GM21576 (cell line): Measurements from ENCODE around the gene VDR.

Experiments used
- ATAC-seq: cut with Tn5 transposase; IDR thresholded peaks from one replicate; pipeline ENCODE4 v1.9.1; 2021; ENCODE audit warnings: mild to moderate bottlenecking, moderate library complexity; ENCODE audit not compliant: unreplicated experiment

Gene VDR

GRCh38 chr12:47834199-47834903, 70.4 kb downstream of the VDR start:
- ATAC-seq = no peak

- ATAC-seq = no peak
Measured at GRCh38 chr12:47833591-47834012, 71.2 kb downstream of the VDR start.

GRCh38 chr12:47832263-47832933, 72.4 kb downstream of the VDR start:
- peak; percentile 40 for ATAC-seq

GRCh38 chr12:47829584-47829983, 75.2 kb downstream of the VDR start:
- no peak for ATAC-seq

- ATAC-seq = no peak
Measured at GRCh38 chr12:47828976-47829482, 75.8 kb downstream of the VDR start.

- no peak for ATAC-seq
Measured at GRCh38 chr12:47828008-47828975, 76.5 kb downstream of the VDR start.

- ATAC-seq = no peak
Measured at GRCh38 chr12:47825173-47825639, 79.6 kb downstream of the VDR start.

GRCh38 chr12:47824635-47825034, 80.2 kb downstream of the VDR start:
- no peak for ATAC-seq

GRCh38 chr12:47824198-47824597, 80.6 kb downstream of the VDR start:
- ATAC-seq = no peak

- ATAC-seq = no peak
Measured at GRCh38 chr12:47823422-47824086, 81.2 kb downstream of the VDR start.

GRCh38 chr12:47822863-47823262, 81.9 kb downstream of the VDR start:
- ATAC-seq = no peak

GRCh38 chr12:47822401-47822800, 82.4 kb downstream of the VDR start:
- no peak for ATAC-seq

- no peak for ATAC-seq
Measured at GRCh38 chr12:47821346-47821706, 83.5 kb downstream of the VDR start.

- ATAC-seq = no peak
Measured at GRCh38 chr12:47820631-47821345, 84.0 kb downstream of the VDR start.

- ATAC-seq = peak; percentile 23
Measured at GRCh38 chr12:47819896-47820630, 84.7 kb downstream of the VDR start, which contains the start of gene HDAC7. HDAC7 (minus strand) TSS chr12:47819903; CDS start chr12:47819785, 118 bp downstream.

- peak; percentile 47 for ATAC-seq
Measured at GRCh38 chr12:47819138-47819895, 85.5 kb downstream of the VDR start.

- ATAC-seq = no peak
Measured at GRCh38 chr12:47818467-47819137, 86.2 kb downstream of the VDR start.

- no peak for ATAC-seq
Measured at GRCh38 chr12:47818007-47818376, 86.8 kb downstream of the VDR start.
